ENCODE measurements around the gene LTB4R2. TPM values are rescaled to one million over a fixed set of nuclear protein-coding genes. Genes with fewer than 3 reads are reported as not detected.
A peak's percentile ranks its signal among the peaks of the same experiment; 100 is the strongest.

The LTB4R2 gene
- 8.2 TPM for total RNA-seq

GRCh38 chr14:24309538-24310264 is at the start of gene LTB4R2:
Gene LTB4R2, plus strand, starts transcription at chr14:24310140. Its CDS starts 525 bp downstream, at chr14:24310665.
- DNase-seq (ENCODE audit: low spot score): no peak

GRCh38 chr14:24260780-24261157 is 49.2 kb upstream of the LTB4R2 start:
- no peak for DNase-seq (ENCODE audit: low spot score)

GRCh38 chr14:24261256-24261968 is 48.5 kb upstream of the LTB4R2 start:
- DNase-seq (ENCODE audit: low spot score): no peak

- no peak for DNase-seq (ENCODE audit: low spot score)
Observed at GRCh38 chr14:24261969-24262327, 48.0 kb upstream of the LTB4R2 start.

GRCh38 chr14:24262821-24263733 is 46.9 kb upstream of the LTB4R2 start, which contains the start of gene TGM1:
Gene TGM1, minus strand, starts transcription at chr14:24263177. Its CDS starts 825 bp downstream, at chr14:24262352.
- DNase-seq (ENCODE audit: low spot score): no peak

GRCh38 chr14:24263848-24264247 is 46.1 kb upstream of the LTB4R2 start:
- no peak for DNase-seq (ENCODE audit: low spot score)

- DNase-seq (ENCODE audit: low spot score): no peak
Observed at GRCh38 chr14:24264298-24264697, 45.6 kb upstream of the LTB4R2 start.

GRCh38 chr14:24266344-24267244 is 43.3 kb upstream of the LTB4R2 start:
- no peak for DNase-seq (ENCODE audit: low spot score)

GRCh38 chr14:24267516-24267915 is 42.4 kb upstream of the LTB4R2 start:
- DNase-seq (ENCODE audit: low spot score): no peak

- no peak for DNase-seq (ENCODE audit: low spot score)
Observed at GRCh38 chr14:24268225-24268624, 41.7 kb upstream of the LTB4R2 start.

- DNase-seq (ENCODE audit: low spot score): no peak
Observed at GRCh38 chr14:24269368-24269767, 40.6 kb upstream of the LTB4R2 start.

GRCh38 chr14:24269910-24270536 is 39.9 kb upstream of the LTB4R2 start:
- DNase-seq (ENCODE audit: low spot score): no peak

GRCh38 chr14:24270537-24271133 is 39.3 kb upstream of the LTB4R2 start:
- no peak for DNase-seq (ENCODE audit: low spot score)

GRCh38 chr14:24271134-24271833 is 38.7 kb upstream of the LTB4R2 start, which contains the start of gene RABGGTA:
Gene RABGGTA, minus strand, starts transcription at chr14:24271597. Its CDS starts 482 bp downstream, at chr14:24271115.
- peak; percentile 89 for DNase-seq (ENCODE audit: low spot score)

- DNase-seq (ENCODE audit: low spot score): no peak
Observed at GRCh38 chr14:24271834-24272263, 38.1 kb upstream of the LTB4R2 start.

GRCh38 chr14:24272467-24272866 is 37.5 kb upstream of the LTB4R2 start:
- no peak for DNase-seq (ENCODE audit: low spot score)

GRCh38 chr14:24273422-24273998 is 36.4 kb upstream of the LTB4R2 start:
- no peak for DNase-seq (ENCODE audit: low spot score)

GRCh38 chr14:24274101-24274543 is 35.8 kb upstream of the LTB4R2 start:
- no peak for DNase-seq (ENCODE audit: low spot score)

- DNase-seq (ENCODE audit: low spot score): no peak
Observed at GRCh38 chr14:24277071-24277470, 32.9 kb upstream of the LTB4R2 start.
